ENCODE data around the gene C10orf71. TPM values are rescaled to one million over a fixed set of nuclear protein-coding genes. Genes with fewer than 3 reads are reported as not detected.

C10orf71 gene
- total RNA-seq, 1 donor from 2014 or later, result not detected

- Histone ChIP-seq H3K27me3 (ENCODE audit: control insufficient read depth, insufficient read depth, low read length) (peaks cover 4% of the 10 kb centered on the region), H3K4me3 (ENCODE audit: low read depth, low read length) (no peak overlapping the region), H3K36me3 (ENCODE audit: control insufficient read depth, insufficient read depth, low read length) (no peaks in the 10 kb centered on the region)
- no peak for DNase-seq (ENCODE audit: low read depth)
- no peak for TF ChIP-seq CTCF (IDR thresholded peaks at IDR 0.05; ENCODE audit: insufficient read depth, low read length, poor library complexity, severe bottlenecking)
These were observed 12.3 kb upstream of the C10orf71 start for GRCh38 chr10:49286686-49287085.

GRCh38 chr10:49287689-49288340 lies 11.2 kb upstream of the C10orf71 start:
- H3K4me3 ChIP-seq (ENCODE audit: low read depth, low read length), result no peak overlapping the region
- peaks cover 4% of the 10 kb centered on the region for H3K27me3 ChIP-seq (ENCODE audit: control insufficient read depth, insufficient read depth, low read length)
- H3K36me3 ChIP-seq (ENCODE audit: control insufficient read depth, insufficient read depth, low read length), result no peaks in the 10 kb centered on the region
- DNase-seq (ENCODE audit: low read depth), result no peak
- TF ChIP-seq CTCF (IDR thresholded peaks at IDR 0.05; ENCODE audit: insufficient read depth, low read length, poor library complexity, severe bottlenecking), result no peak

GRCh38 chr10:49288341-49289065 lies 10.5 kb upstream of the C10orf71 start:
- peaks cover 4% of the 10 kb centered on the region for H3K27me3 ChIP-seq (ENCODE audit: control insufficient read depth, insufficient read depth, low read length)
- no peak overlapping the region for H3K4me3 ChIP-seq (ENCODE audit: low read depth, low read length)
- DNase-seq (ENCODE audit: low read depth), result no peak
- no peaks in the 10 kb centered on the region for H3K36me3 ChIP-seq (ENCODE audit: control insufficient read depth, insufficient read depth, low read length)
- no peak for TF ChIP-seq CTCF (IDR thresholded peaks at IDR 0.05; ENCODE audit: insufficient read depth, low read length, poor library complexity, severe bottlenecking)

GRCh38 chr10:49289480-49289879 lies 9.5 kb upstream of the C10orf71 start:
- H3K36me3 ChIP-seq (ENCODE audit: control insufficient read depth, insufficient read depth, low read length), result no peaks in the 10 kb centered on the region
- peaks cover under 1% of the 10 kb centered on the region for H3K27me3 ChIP-seq (ENCODE audit: control insufficient read depth, insufficient read depth, low read length)
- DNase-seq (ENCODE audit: low read depth), result no peak
- no peak for TF ChIP-seq CTCF (IDR thresholded peaks at IDR 0.05; ENCODE audit: insufficient read depth, low read length, poor library complexity, severe bottlenecking)
- H3K4me3 ChIP-seq (ENCODE audit: low read depth, low read length), result no peak overlapping the region

GRCh38 chr10:49290131-49290530 lies 8.8 kb upstream of the C10orf71 start:
- Histone ChIP-seq H3K36me3 (ENCODE audit: control insufficient read depth, insufficient read depth, low read length) (no peaks in the 10 kb centered on the region), H3K27me3 (ENCODE audit: control insufficient read depth, insufficient read depth, low read length) (no peaks in the 10 kb centered on the region), H3K4me3 (ENCODE audit: low read depth, low read length) (no peak overlapping the region)
- no peak for TF ChIP-seq CTCF (IDR thresholded peaks at IDR 0.05; ENCODE audit: insufficient read depth, low read length, poor library complexity, severe bottlenecking)
- no peak for DNase-seq (ENCODE audit: low read depth)

Measured in kidney epithelial cell (primary cell).